HL-60 (cell line): ENCODE measurements around the gene TMCO6.

Experiments
- CTCF ChIP-seq: IDR thresholded peaks from one replicate; pipeline ENCODE4 v1.5.1; 2011; ENCODE audit warnings: low read length, control low read depth, inconsistent platforms; ENCODE audit not compliant: insufficient read depth
- GABPA ChIP-seq: IDR thresholded peaks from 2 replicates; pipeline ENCODE4 v1.6.1; 2012; ENCODE audit warnings: low read depth
- POLR2AphosphoS5 ChIP-seq: IDR thresholded peaks from 2 replicates; pipeline ENCODE4 v1.6.1; 2012; ENCODE audit warnings: low read depth
- REST ChIP-seq: IDR thresholded peaks from 2 replicates; pipeline ENCODE4 v1.6.1; 2012; ENCODE audit warnings: low read depth; ENCODE audit not compliant: insufficient replicate concordance
- SPI1 ChIP-seq: IDR thresholded peaks from 2 replicates; pipeline ENCODE4 v1.6.1; 2012; ENCODE audit warnings: low read depth, mild to moderate bottlenecking, borderline replicate concordance

GRCh38 chr5:140611020-140611521 is 28.2 kb upstream of the TMCO6 start:
- TF ChIP-seq CTCF (no peak), POLR2AphosphoS5 (no peak), REST (no peak), SPI1 (no peak), GABPA (no peak)
